WERI-Rb-1 (cell line): ENCODE data around the gene ITGAL.

Experiments
- DNase-seq: peaks from one replicate; pipeline ENCODE4 v3.0.0-alpha.2; 2020
- H3K27ac ChIP-seq: fragments of 250-450 bp; sonication (Bioruptor Pico); 2 replicates; pipeline ENCODE4 v1.5.1; 2020; ENCODE audit warnings: mild to moderate bottlenecking, moderate library complexity
- H3K27me3 ChIP-seq: fragments of 250-450 bp; sonication (Bioruptor Pico); 2 replicates; pipeline ENCODE4 v1.5.1; 2021; ENCODE audit warnings: mild to moderate bottlenecking, low read depth, moderate library complexity; ENCODE audit not compliant: insufficient read depth, severe bottlenecking
- H3K36me3 ChIP-seq: fragments of 250-450 bp; sonication (Bioruptor Pico); 2 replicates; pipeline ENCODE4 v1.5.1; 2020; ENCODE audit warnings: mild to moderate bottlenecking, moderate library complexity
- H3K4me3 ChIP-seq: 2 replicates; pipeline ENCODE4 v1.5.1; 2011; ENCODE audit warnings: low read depth, mild to moderate bottlenecking, control low read depth, low read length
- H3K9me3 ChIP-seq: fragments of 250-450 bp; sonication (Bioruptor Pico); 2 replicates; pipeline ENCODE4 v1.5.1; 2021; ENCODE audit warnings: mild to moderate bottlenecking, moderate library complexity; ENCODE audit not compliant: severe bottlenecking
- TF ChIP-seq, protein P1 (sequence below): IDR thresholded peaks from 2 replicates; pipeline ENCODE4 v1.5.1; 2011; ENCODE audit warnings: low read depth, mild to moderate bottlenecking, control low read depth, inconsistent platforms, low read length

ITGAL gene

DNA sequence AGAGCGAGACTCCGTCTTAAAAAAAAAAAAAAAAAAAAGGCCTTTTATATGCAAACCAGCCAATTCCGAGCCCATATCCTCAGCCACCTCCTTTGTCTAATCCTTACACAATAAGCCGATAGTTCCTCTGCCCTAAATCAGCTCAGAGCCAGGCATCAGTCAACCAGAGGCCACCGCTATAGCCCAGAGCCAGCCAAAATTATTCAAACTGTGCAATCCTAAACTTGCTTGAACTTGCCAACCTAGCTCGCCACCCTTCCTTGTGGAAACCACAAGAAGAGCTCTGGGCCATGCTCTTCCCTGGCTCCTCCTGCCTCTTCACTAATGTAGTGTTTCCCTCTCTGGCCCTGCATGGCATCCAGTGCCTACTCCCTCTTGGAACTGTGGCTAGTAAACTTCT is 17.7 kb downstream of the ITGAL start:
- no peaks in the 10 kb centered on the region for H3K36me3 ChIP-seq
- H3K9me3 ChIP-seq, result no peaks in the 10 kb centered on the region
- no peak overlapping the region for H3K27ac ChIP-seq
- TF ChIP-seq, protein P1, sequence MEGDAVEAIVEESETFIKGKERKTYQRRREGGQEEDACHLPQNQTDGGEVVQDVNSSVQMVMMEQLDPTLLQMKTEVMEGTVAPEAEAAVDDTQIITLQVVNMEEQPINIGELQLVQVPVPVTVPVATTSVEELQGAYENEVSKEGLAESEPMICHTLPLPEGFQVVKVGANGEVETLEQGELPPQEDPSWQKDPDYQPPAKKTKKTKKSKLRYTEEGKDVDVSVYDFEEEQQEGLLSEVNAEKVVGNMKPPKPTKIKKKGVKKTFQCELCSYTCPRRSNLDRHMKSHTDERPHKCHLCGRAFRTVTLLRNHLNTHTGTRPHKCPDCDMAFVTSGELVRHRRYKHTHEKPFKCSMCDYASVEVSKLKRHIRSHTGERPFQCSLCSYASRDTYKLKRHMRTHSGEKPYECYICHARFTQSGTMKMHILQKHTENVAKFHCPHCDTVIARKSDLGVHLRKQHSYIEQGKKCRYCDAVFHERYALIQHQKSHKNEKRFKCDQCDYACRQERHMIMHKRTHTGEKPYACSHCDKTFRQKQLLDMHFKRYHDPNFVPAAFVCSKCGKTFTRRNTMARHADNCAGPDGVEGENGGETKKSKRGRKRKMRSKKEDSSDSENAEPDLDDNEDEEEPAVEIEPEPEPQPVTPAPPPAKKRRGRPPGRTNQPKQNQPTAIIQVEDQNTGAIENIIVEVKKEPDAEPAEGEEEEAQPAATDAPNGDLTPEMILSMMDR, result no peak
- no peaks in the 10 kb centered on the region for H3K27me3 ChIP-seq
- no peak for DNase-seq
- H3K4me3 ChIP-seq, result no peak overlapping the region

DNA sequence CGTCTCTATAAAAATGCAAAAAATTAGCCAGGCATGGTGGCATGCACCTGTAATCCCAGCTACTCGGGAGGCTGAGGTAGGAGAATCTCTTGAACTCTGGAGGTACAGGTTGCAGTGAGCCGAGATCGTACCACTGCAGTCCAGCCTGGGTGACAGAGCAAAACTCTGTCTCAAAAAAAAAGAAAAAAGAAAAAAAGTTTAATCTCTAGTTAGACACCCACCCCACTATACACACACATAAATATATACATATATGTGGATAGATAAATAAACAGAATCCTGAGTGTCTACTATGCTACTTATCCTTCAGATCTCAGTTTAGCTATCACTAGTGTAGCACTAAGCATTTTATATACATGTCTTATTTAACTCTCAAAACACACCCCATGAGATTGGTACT is 18.7 kb downstream of the ITGAL start:
- no peaks in the 10 kb centered on the region for H3K36me3 ChIP-seq
- H3K9me3 ChIP-seq, result no peaks in the 10 kb centered on the region
- H3K27me3 ChIP-seq, result no peaks in the 10 kb centered on the region
- TF ChIP-seq, protein P1, result no peak
- H3K4me3 ChIP-seq, result no peak overlapping the region
- DNase-seq, result no peak
- H3K27ac ChIP-seq, result no peak overlapping the region

DNA sequence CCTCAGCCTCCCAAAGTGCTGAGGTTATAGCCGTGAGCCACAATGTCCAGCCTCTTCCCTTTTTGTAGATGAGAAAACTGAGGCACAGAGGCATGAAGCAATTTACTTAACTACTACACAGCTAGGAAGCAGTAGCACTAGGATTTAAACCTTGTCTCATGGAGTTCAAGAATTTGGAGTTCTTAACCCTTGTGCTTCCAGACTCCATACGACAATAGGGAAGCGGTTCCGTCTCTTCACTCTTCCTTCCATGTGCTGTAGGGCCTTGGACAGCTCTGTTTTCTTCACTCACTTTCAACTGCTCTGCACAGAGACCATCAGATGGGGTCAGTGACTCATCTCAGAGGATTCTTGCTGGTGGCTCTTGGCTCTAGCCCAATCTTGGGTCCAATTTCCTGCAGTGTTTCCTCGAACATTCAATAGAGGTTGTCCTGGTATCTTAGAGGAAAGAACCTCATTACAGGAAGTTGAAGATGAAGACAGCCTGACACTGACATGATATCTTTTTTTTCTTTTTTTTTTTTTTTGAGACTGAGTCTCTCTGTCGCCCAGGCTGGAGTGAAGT is 19.3 kb downstream of the ITGAL start:
- no peak overlapping the region for H3K27ac ChIP-seq
- TF ChIP-seq, protein P1, result no peak
- no peaks in the 10 kb centered on the region for H3K9me3 ChIP-seq
- no peaks in the 10 kb centered on the region for H3K36me3 ChIP-seq
- no peak overlapping the region for H3K4me3 ChIP-seq
- H3K27me3 ChIP-seq, result no peaks in the 10 kb centered on the region
- no peak for DNase-seq

DNA sequence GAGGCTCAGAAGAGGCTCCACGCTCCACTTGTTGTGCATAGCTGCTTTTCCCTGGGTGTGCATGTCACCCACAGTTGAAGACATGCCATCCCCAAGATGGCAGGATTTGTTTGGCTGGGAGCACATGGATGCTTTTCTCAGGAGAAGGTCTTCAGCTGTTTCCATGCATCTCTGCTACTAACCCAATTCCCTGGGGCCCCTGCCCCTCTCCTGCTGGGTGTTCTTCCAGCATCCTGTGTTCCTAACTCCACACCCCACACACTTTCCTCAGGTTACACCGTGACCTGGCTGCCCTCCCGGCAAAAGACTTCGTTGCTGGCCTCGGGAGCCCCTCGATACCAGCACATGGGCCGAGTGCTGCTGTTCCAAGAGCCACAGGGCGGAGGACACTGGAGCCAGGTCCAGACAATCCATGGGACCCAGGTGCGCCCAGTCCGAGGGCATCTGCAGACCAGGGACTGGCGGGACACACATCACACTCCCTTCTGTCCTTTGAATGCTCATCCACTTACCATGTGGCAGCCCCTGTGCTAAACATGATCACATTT is 21.5 kb downstream of the ITGAL start:
- Histone ChIP-seq H3K4me3 (no peak overlapping the region), H3K36me3 (no peaks in the 10 kb centered on the region), H3K27ac (no peak overlapping the region), H3K27me3 (no peaks in the 10 kb centered on the region), H3K9me3 (no peaks in the 10 kb centered on the region)
- no peak for DNase-seq
- TF ChIP-seq, protein P1, result no peak

DNA sequence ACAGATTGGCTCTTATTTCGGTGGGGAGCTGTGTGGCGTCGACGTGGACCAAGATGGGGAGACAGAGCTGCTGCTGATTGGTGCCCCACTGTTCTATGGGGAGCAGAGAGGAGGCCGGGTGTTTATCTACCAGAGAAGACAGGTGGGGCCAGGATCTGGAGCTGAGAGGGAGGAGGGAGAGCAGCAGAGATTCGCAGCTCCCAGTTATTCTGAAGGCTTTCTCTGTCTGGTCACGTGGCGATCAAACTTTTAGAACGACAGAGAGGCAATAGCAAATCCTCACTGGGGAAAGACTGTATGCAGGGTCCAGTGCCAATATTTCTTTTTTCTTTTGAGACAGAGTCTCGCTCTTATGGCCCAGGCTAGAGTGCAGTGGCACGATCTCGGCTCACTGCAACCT is 22.2 kb downstream of the ITGAL start:
- H3K27ac ChIP-seq, result no peak overlapping the region
- no peaks in the 10 kb centered on the region for H3K27me3 ChIP-seq
- H3K36me3 ChIP-seq, result no peaks in the 10 kb centered on the region
- H3K4me3 ChIP-seq, result no peak overlapping the region
- no peaks in the 10 kb centered on the region for H3K9me3 ChIP-seq
- no peak for DNase-seq
- TF ChIP-seq, protein P1, result no peak

DNA sequence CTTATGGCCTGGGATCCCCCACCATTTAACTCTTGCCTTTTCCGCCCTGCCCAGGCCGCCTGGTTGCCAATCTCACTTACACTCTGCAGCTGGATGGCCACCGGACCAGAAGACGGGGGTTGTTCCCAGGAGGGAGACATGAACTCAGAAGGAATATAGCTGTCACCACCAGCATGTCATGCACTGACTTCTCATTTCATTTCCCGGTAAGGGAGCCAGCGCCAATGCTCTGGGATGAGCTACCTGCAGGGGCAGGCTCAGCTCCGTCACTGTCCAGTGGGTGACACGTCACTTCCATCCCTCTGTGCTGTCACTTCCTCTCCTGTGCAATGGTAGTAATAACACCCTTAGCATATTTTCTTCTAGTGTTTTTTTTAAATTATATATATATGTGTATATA is 26.7 kb downstream of the ITGAL start:
- no peaks in the 10 kb centered on the region for H3K9me3 ChIP-seq
- H3K36me3 ChIP-seq, result no peaks in the 10 kb centered on the region
- TF ChIP-seq, protein P1, result no peak
- no peaks in the 10 kb centered on the region for H3K27me3 ChIP-seq
- 0 out of 2 replicates have a peak overlapping the region, but pooled peaks have one; percentile 12 for H3K27ac ChIP-seq
- peak overlapping the region; percentile 38 for H3K4me3 ChIP-seq
- DNase-seq, result peak; percentile 41
